Naive thymus-derived CD8-positive, alpha-beta T cell (primary cell): ENCODE data around the gene MAP2K7. TPM values are rescaled to one million over a fixed set of nuclear protein-coding genes. Genes with fewer than 3 reads are reported as not detected.
A peak's percentile ranks its signal among the peaks of the same experiment; 100 is the strongest.

Experiments used
- ATAC-seq, 2 donors: fragments of 150-1000 bp; cut with Tn5 transposase in 1 of 2; sonication (Bioruptor Pico), chemical (Tn5 transposase) in 1 of 2; 1 replicate in 1 of 2; 2 replicates in 1 of 2; pipeline ENCODE4 v1.10.0; 2021; ENCODE audit warnings: mild to moderate bottlenecking in 2 of 2, moderate library complexity in 2 of 2
- POLR2A ChIA-PET: fragments of 350-600 bp; sonication (Branson Sonifier 250); formaldehyde crosslinking; loops from one replicate; lab custom pipeline; 2021; ENCODE audit warnings: antibody characterized with exemption; lab: Charles Lee
- DNase-seq, 10 donors: peaks; one replicate each; pipeline versions ENCODE4 v3.0.0 to v3.0.0-alpha.2; 2020 to 2022
- H3K27ac Mint-ChIP-seq, 10 donors: one replicate each; pipeline ENCODE4 v1.8.0; 2020 to 2022; ENCODE audit warnings: mild to moderate bottlenecking in 10 of 10, mixed read lengths in 10 of 10, moderate library complexity in 4 of 10, inconsistent platforms in 1 of 10
- H3K27me3 Mint-ChIP-seq, 5 donors: one replicate each; pipeline ENCODE4 v1.8.0; 2021 to 2022; ENCODE audit warnings: mixed read lengths in 5 of 5
- H3K36me3 Mint-ChIP-seq, 3 donors: one replicate each; pipeline ENCODE4 v1.8.0; 2020 to 2022; ENCODE audit warnings: mixed read lengths in 3 of 3, mild to moderate bottlenecking in 2 of 3, inconsistent platforms in 1 of 3
- H3K4me1 Mint-ChIP-seq, 4 donors: one replicate each; pipeline ENCODE4 v1.8.0; 2021 to 2022; ENCODE audit warnings: mixed read lengths in 4 of 4
- H3K4me3 Mint-ChIP-seq, 10 donors: one replicate each; pipeline ENCODE4 v1.8.0; 2020 to 2022; ENCODE audit warnings: mild to moderate bottlenecking in 10 of 10, mixed read lengths in 10 of 10, moderate library complexity in 6 of 10, inconsistent platforms in 1 of 10
- H3K9me3 Mint-ChIP-seq, 9 donors: one replicate each; pipeline ENCODE4 v1.8.0; 2020 to 2022; ENCODE audit warnings: mixed read lengths in 9 of 9, mild to moderate bottlenecking in 3 of 9, inconsistent platforms in 1 of 9, moderate library complexity in 1 of 9
- polyA plus RNA-seq, 3 donors: library from polyadenylated mRNA; unstranded; fragments of 300-500 nt; fragmentation: Illumina TruSeq; gene quantifications; one replicate each; pipeline ENCODE4 v1.2.3, GENCODE V29; 2021
- total RNA-seq, 8 experiments: library from RNA in 2 of 8; stranded (reverse) in 2 of 8; gene quantifications; one replicate each; pipeline ENCODE4 v1.2.3 and lab custom pipeline; 2021 to 2026

Gene MAP2K7
- total and polyA plus RNA-seq, 5 experiments from 2014 or later: 1.8 to 86.9 (median 5.1) TPM

DNA sequence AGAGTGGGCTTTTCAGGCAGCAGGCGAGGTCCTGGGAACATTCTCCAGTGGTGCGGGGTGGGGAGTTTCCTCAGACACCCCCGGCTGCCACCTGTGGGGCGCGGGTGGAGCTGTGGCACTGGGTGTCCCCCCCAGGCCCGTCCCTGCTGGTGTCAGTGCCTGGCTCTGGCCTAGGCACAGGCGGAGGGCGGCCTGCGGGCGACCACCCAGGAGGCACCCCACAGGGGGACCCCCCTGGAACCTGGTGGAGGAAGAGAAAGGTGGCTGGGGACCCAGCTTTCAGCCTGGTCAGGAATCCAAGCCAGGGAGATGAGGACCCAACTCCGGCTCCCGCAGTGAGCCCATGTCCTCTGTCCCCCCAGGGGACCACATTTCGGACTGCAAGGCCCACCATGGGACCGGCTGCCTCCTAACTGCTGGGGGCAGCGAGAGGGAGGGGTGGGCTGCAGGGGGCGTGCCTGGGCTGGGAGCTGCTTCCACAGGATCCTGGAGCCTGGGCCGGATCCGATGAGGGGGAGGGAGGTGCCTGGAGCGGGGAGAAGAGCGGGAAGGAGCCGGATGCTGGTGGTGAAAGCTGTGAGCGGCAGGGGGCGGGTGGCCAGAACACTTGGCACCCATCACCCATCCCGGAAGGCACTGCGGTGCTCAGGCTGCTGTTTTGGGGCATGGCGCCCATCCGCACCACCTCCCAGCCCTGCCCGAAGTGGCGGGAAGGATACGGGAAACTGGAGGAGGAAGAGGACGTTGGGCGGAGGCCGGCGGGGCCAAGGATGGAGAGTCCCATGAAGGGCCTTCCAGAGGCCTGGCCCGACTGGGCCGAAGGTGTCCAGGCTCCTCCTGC lies 27.8 kb downstream of the MAP2K7 start:
- POLR2A ChIA-PET: interaction anchor here (4.4 kb wide), 1 partner anchor 12 kb away, joined by 21 read pairs; the partner anchor contains the start of gene TIMM44
- Mint-ChIP-seq H3K9me3 (no peaks in the 10 kb centered on the region), H3K36me3 (peaks cover 0 to 38% (median 9%) of the 10 kb centered on the region in 3 donors), H3K4me3 (no peak overlapping the region), H3K27ac (peak overlapping the region in 1 of 10 donors; percentile 40), H3K27me3 (no peaks in the 10 kb centered on the region), H3K4me1 (peaks cover 5 to 23% (median 10%) of the 10 kb centered on the region in 4 donors)
- DNase-seq (no peak), ATAC-seq (no peak)

DNA sequence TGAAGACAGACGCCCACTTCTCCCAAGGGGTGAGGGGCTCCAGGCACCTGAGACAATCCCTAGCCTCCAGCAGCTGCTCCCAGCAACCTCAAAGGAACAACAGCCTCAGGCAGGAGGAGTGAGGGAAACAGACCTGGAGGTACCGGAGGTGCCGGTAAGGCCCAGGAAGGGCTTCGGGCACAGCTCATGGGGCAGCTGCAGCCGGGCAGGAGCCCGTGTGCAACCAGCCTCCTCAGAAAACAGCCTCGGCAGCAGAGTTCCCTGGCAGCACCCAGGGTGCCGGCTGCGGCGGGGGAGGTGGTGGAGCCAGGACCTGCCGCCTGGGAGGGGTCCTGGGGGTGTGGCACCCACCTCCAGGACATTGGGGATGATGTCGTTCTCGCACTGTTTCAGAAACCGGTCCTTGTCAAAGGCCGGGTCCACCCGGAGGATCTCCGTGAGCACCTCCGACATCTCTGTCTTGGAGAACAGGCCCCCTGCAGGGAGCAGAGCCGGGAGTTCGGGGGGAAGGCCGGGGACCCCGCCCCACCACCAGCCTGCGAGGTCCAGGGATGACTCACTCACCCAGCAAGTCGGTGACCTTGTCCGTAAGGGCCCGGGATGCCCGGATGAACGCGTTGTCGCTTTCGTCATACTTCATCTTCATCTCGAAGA lies 28.7 kb downstream of the MAP2K7 start:
- H3K9me3 Mint-ChIP-seq: no peaks in the 10 kb centered on the region
- ATAC-seq: no peak
- POLR2A ChIA-PET: interaction anchor here (4.4 kb wide), 1 partner anchor 12 kb away, joined by 21 read pairs; the partner anchor contains the start of gene TIMM44
- H3K36me3 Mint-ChIP-seq: peaks cover 0 to 44% (median 9%) of the 10 kb centered on the region in 3 donors
- no peak overlapping the region for H3K27ac Mint-ChIP-seq
- peaks cover 4 to 20% (median 7%) of the 10 kb centered on the region in 4 donors for H3K4me1 Mint-ChIP-seq
- no peak for DNase-seq
- H3K27me3 Mint-ChIP-seq: no peaks in the 10 kb centered on the region
- no peak overlapping the region for H3K4me3 Mint-ChIP-seq

DNA sequence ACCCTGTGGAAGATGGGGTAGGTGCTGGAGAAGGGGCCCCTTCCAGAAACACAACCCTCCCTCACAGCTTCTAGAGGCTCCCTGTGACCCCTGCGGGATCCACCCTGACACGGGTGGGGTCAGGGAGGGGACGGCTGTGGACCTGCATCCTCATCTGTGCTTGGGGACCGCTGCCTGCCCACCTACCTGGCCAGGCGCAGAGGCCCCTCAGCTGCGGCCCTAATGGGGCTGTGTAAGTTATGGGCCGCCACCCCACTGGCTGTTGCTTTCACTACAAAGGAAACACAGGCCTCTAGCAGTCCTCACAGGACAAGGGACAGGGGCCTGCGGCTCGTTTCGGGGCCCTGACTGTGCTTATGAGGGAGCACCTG lies 29.2 kb downstream of the MAP2K7 start:
- Mint-ChIP-seq H3K9me3 (no peaks in the 10 kb centered on the region), H3K27me3 (no peaks in the 10 kb centered on the region), H3K4me3 (no peak overlapping the region), H3K27ac (peak overlapping the region in 1 of 10 donors; percentile 29), H3K4me1 (peaks cover 4 to 19% (median 7%) of the 10 kb centered on the region in 4 donors), H3K36me3 (peaks cover 0 to 49% (median 9%) of the 10 kb centered on the region in 3 donors)
- DNase-seq (no peak), ATAC-seq (no peak)
- POLR2A ChIA-PET: no interaction called here

DNA sequence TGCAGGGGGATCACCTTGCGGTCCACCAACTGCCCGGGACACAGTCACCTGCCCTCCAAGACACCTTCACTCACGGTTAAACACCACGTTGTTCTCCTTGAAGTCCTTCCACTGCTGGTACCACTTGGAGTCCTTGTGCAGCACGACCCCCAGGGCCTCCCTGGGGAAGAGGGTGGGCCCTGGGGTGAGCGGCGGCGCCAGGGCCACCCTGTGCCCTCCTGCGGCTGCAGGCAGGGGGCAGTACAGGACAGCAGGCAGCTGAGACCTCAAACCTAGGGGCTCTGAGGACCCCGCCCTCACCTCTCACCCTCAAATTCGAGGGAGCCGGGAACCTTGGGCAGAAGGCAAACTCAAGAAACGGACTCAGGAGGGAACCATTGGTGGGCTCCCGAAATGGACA lies 29.7 kb downstream of the MAP2K7 start:
- ATAC-seq (no peak), DNase-seq (no peak)
- POLR2A ChIA-PET: no interaction called here
- Mint-ChIP-seq H3K36me3 (peaks cover 0 to 52% (median 9%) of the 10 kb centered on the region in 3 donors), H3K27ac (peak overlapping the region in 1 of 10 donors; percentile 29), H3K4me1 (peaks cover 4 to 16% (median 7%) of the 10 kb centered on the region in 4 donors), H3K27me3 (no peaks in the 10 kb centered on the region), H3K4me3 (no peak overlapping the region), H3K9me3 (no peaks in the 10 kb centered on the region)

DNA sequence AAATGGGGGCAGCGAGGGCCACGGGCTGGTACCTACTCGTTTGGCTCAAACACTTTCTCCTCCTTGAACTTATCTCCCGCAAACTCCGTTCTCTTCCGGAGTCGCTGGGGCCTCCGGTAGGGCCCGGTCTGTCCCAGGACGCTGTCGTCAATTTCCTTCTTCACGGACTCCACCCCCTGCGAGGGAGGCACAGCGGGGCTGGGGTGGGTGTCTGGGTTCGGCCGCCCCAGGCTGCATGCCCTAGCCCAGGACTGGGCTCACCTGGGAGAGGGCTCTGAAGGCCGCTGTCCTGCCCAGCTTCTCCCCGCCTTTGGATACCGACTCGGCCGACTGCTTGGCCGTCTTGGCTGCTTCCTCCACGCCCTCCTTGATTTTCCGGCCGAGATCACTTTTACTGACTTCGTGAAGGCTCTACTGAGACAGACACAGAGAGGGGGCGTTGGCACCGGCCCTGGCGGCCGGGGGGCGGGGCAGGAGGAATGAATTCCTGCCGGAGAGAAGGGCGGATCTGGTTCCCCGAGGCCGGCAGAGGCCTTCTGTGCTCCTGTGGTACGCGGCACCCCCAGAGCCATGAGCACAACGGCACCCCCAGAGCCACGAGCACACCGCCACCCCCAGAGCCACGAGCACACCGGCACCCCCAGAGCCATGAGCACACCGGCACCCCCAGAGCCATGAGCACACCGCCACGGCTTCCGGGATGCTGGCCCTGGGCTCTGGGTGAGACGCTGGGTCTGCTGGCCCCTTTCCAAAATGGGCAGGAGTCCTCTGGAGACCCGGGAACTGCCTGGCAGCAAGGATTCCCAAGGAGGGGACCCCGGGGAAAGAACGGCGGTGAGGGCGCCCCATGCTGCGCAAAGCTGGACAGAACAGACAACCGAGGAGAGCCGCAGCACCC lies 30.4 kb downstream of the MAP2K7 start:
- Mint-ChIP-seq H3K4me3 (no peak overlapping the region), H3K27ac (no peak overlapping the region), H3K36me3 (peaks cover 0 to 58% (median 12%) of the 10 kb centered on the region in 3 donors), H3K4me1 (peaks cover 4 to 16% (median 8%) of the 10 kb centered on the region in 4 donors), H3K9me3 (no peaks in the 10 kb centered on the region), H3K27me3 (no peaks in the 10 kb centered on the region)
- POLR2A ChIA-PET: no interaction called here
- DNase-seq (peak in 1 of 10 donors; percentile 54), ATAC-seq (no peak)

DNA sequence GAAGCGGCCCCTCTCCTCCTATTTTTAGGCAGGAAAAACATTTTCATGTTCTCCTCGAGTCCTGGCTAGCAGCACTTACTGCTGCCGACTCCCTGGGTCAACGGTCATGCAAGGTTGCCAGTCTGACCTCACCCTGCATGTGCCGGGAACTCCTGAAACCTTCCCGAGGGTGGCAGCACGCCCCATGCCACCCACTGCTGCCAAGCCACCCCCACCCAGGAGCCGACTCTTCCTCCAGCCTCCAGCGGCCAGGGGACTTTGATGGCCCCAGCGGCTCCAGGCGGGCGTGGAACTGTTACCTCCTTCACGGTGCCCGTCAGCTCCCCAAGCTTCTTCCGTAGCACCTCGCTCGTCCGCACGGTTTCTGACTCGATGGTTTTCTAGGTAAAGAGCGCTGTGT lies 31.1 kb downstream of the MAP2K7 start:
- Mint-ChIP-seq H3K9me3 (no peaks in the 10 kb centered on the region), H3K4me1 (peaks cover 2 to 11% (median 4%) of the 10 kb centered on the region in 4 donors), H3K27ac (no peak overlapping the region), H3K36me3 (peaks cover 0 to 65% (median 12%) of the 10 kb centered on the region in 3 donors), H3K4me3 (no peak overlapping the region), H3K27me3 (no peaks in the 10 kb centered on the region)
- POLR2A ChIA-PET: no interaction called here
- DNase-seq (peak in 1 of 10 donors; percentile 59), ATAC-seq (no peak)

DNA sequence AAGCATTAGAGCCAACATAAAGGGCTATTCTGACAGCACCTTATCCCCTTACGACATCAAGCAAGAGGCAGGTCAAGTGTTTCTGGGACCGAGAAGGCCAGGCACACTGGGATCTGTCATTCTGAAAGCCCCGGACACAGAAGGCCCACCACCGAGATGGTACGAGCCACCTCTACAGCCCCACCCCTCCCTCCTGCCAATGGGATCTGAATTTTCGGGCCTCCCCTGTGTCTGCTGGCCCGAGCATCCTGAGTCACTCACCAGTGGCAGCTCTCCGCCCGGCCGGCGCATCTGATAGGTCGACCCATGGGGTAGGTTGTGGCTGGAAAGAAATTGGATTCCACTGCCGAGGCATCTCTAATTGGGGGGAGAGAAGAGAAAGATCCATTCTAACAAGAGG lies 37.2 kb downstream of the MAP2K7 start:
- no peak for ATAC-seq
- peaks cover 0 to 49% (median 10%) of the 10 kb centered on the region in 3 donors for H3K36me3 Mint-ChIP-seq
- peak overlapping the region in 5 of 10 donors; percentile 10 to 73 (median 32) for H3K4me3 Mint-ChIP-seq
- H3K27ac Mint-ChIP-seq: peak overlapping the region in 1 of 10 donors; percentile 8
- POLR2A ChIA-PET: no interaction called here
- DNase-seq: no peak
- no peaks in the 10 kb centered on the region for H3K9me3 Mint-ChIP-seq
- peaks cover 18 to 43% (median 33%) of the 10 kb centered on the region in 4 donors for H3K4me1 Mint-ChIP-seq
- H3K27me3 Mint-ChIP-seq: no peaks in the 10 kb centered on the region

DNA sequence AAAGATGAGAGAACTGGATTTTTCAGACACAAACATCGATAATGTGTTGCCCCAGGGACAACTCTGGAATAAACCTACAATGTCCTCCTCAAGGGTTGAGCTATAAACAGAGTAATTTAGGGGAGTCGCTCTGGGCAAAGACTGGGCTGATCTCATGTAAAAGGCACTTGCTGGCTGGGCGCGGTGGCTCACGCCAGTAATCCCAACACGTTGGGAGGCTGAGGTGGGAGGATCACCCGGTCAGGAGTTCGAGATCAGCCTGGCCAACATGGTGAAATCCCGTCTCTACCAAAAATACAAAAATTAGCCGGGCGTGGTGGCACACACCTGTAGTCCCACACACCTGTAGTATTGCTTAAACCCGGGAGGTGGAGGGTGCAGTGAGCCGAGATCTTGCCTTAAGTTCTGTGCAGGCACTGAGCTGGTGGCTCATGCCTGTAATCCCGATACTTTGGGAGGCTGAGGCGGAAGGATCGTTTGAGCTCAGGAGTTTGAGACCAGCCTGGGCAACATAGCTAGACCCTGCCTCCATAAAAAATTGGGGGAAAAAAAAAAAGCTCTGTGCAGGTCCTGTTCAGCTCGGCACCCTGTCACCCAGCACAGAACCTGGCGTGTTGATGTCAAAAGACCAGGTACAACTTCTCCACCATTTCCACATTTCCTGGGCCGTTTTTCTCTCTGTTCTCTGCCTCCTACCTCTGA lies 38.4 kb downstream of the MAP2K7 start:
- Mint-ChIP-seq H3K27ac (peak overlapping the region in 6 of 10 donors; percentile 14 to 97 (median 60)), H3K4me3 (peak overlapping the region; percentile 60 to 98 (median 94)), H3K4me1 (peaks cover 18 to 43% (median 33%) of the 10 kb centered on the region in 4 donors), H3K9me3 (no peaks in the 10 kb centered on the region), H3K36me3 (peaks cover 0 to 37% (median 10%) of the 10 kb centered on the region in 3 donors), H3K27me3 (no peaks in the 10 kb centered on the region)
- no peak for DNase-seq
- POLR2A ChIA-PET: interaction anchor here (2.4 to 4.8 kb wide), 3 partner anchors 22 to 73 kb away, joined by 7 to 66 read pairs (median 12); partner anchors contain the start of genes ELAVL1 and SNAPC2
- ATAC-seq: no peak

DNA sequence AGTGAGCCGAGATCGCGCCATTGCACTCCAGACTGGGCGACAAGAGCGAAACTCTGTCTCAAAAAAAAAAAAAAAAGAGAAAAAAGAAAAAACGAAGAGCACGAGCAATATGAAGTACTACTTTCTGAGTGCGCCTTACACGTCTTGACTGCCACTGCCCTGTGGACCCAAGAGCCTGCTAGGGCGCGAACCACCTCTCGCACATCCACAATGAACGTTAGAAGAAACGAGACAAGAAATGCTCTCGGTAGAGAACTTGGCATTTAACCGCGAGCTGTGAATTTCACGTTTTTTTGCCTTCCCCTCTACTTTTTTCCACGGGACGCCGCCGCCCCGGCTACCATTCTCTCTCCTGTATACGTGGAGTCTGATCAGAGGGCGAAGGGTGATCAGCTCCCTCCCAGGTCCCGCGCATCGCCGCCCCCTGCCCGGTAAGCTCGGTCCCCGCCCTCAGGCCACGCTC lies 39.3 kb downstream of the MAP2K7 start:
- peaks cover 0 to 30% (median 10%) of the 10 kb centered on the region in 3 donors for H3K36me3 Mint-ChIP-seq
- POLR2A ChIA-PET: interaction anchor here (0.5 to 4.8 kb wide), 13 partner anchors 13 to 594 kb away, joined by 3 to 66 read pairs (median 6); partner anchors contain the start of genes ARHGEF18, CTXN1, ELAVL1 and MAP2K7
- peaks cover 18 to 43% (median 33%) of the 10 kb centered on the region in 4 donors for H3K4me1 Mint-ChIP-seq
- H3K4me3 Mint-ChIP-seq: peak overlapping the region; percentile 88 to 98 (median 95)
- H3K27me3 Mint-ChIP-seq: no peaks in the 10 kb centered on the region
- H3K27ac Mint-ChIP-seq: peak overlapping the region; percentile 90 to 98 (median 96)
- no peaks in the 10 kb centered on the region for H3K9me3 Mint-ChIP-seq
- ATAC-seq: peak; percentile 9 to 16
- DNase-seq: peak in 1 of 10 donors; percentile 28

DNA sequence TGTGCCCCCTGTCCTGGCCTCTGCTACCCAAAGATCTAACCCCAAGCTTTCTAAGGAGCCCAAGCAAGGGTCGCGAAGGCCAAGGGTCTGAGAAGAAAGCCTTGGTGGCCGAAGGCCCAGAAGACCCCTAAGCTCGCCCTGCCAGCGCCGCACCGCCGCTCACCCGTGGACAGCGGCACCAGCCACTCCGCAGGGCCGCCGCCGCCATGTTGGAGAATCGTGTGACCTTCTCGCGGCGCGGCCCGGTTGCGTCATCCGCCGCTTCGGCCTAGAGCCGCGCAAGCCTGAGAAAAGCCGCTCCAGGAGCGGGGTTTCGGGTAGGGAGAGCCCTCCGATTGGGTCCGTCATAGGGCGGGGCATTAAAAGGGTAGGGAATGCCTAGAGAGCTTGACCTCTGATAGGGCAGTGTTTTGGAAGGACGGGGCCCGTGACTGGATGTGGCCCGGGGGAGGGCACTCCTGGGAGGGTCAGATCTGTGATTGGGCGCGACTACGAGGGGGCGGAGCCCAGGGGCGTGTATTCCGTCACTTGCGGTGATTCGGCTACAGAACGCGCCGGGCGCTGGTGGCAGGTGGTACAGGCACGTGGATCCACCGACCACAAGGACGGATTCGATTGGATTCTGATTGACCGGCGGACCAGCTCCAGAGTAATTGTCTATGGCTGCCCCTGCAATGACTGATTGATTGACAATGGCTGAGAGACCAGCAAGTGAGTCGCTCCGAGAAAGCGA lies 39.9 kb downstream of the MAP2K7 start, which contains the start of gene TIMM44:
Gene TIMM44 (minus strand): TSS at position 223 of the 733 bp plus-strand sequence. CDS start 15 bp downstream, at position 208.
- peak; percentile 96 for ATAC-seq
- peak within 1 kb of the TSS; percentile 90 to 98 (median 96) for H3K27ac Mint-ChIP-seq
- no peaks in the 10 kb centered on the region for H3K27me3 Mint-ChIP-seq
- H3K36me3 Mint-ChIP-seq: peaks cover 0 to 27% (median 10%) of the 10 kb centered on the region in 3 donors
- peak; percentile 93 to 99 (median 98) for DNase-seq
- peak within 1 kb of the TSS; percentile 88 to 98 (median 95) for H3K4me3 Mint-ChIP-seq
- H3K9me3 Mint-ChIP-seq: no peaks in the 10 kb centered on the region
- H3K4me1 Mint-ChIP-seq: peaks cover 18 to 43% (median 32%) of the 10 kb centered on the region in 4 donors
- POLR2A ChIA-PET: interaction anchor here (0.5 to 4.8 kb wide), 18 partner anchors 13 to 595 kb away, joined by 3 to 66 read pairs (median 4); partner anchors contain the start of genes ARHGEF18, CTXN1, ELAVL1 and MAP2K7
